Measurements from ENCODE around the gene SLC6A19. TPM values are rescaled to one million over a fixed set of nuclear protein-coding genes. Genes with fewer than 3 reads are reported as not detected.

The SLC6A19 gene
- total RNA-seq, 1 experiment from 2014 or later = 0.04 TPM

GRCh38 chr5:1270426-1270825 is 69.0 kb downstream of the SLC6A19 start:
- DNase-seq (ENCODE audit: low spot score) (no peak), ATAC-seq (no peak)
- ChIA-PET POLR2A (no interaction called here), CTCF (no interaction called here)
- H3K27me3 Mint-ChIP-seq (ENCODE audit: low read depth) = no peaks in the 10 kb centered on the region
- TF ChIP-seq E2F1 (CRISPR knock-in tag; IDR thresholded peaks at IDR 0.05) (no peak), HMGXB4 (CRISPR knock-in tag; IDR thresholded peaks at IDR 0.05) (no peak)
- H3K27ac Mint-ChIP-seq = peak overlapping the region; percentile 29
- H3K4me1 Mint-ChIP-seq = no peaks in the 10 kb centered on the region
- no peaks in the 10 kb centered on the region for H3K9me3 Mint-ChIP-seq
- peaks cover 59% of the 10 kb centered on the region for H3K36me3 Mint-ChIP-seq
- no peak overlapping the region for H3K4me3 Mint-ChIP-seq

GRCh38 chr5:1270933-1271914 is 69.8 kb downstream of the SLC6A19 start:
- ATAC-seq (no peak), DNase-seq (ENCODE audit: low spot score) (no peak)
- TF ChIP-seq ETV6 (CRISPR knock-in tag; IDR thresholded peaks at IDR 0.05) = no peak
- no peak for TF ChIP-seq ZNF671 (CRISPR knock-in tag; IDR thresholded peaks at IDR 0.05)
- TF ChIP-seq ZNF281 (CRISPR knock-in tag; IDR thresholded peaks at IDR 0.05) = no peak
- TF ChIP-seq ERG (CRISPR knock-in tag; IDR thresholded peaks at IDR 0.05) = no peak
- TF ChIP-seq NFATC4 (CRISPR knock-in tag; IDR thresholded peaks at IDR 0.05) = no peak
- TF ChIP-seq KAT7 (CRISPR knock-in tag; IDR thresholded peaks at IDR 0.05; ENCODE audit: borderline replicate concordance) = no peak
- TF ChIP-seq ZBTB21 (CRISPR knock-in tag; IDR thresholded peaks at IDR 0.05; ENCODE audit: borderline replicate concordance) = no peak
- no peak for TF ChIP-seq ZNF423 (CRISPR knock-in tag; IDR thresholded peaks at IDR 0.05)
- TF ChIP-seq E2F5 (CRISPR knock-in tag; IDR thresholded peaks at IDR 0.05) = no peak
- no peak for TF ChIP-seq CREB1 (CRISPR knock-in tag; IDR thresholded peaks at IDR 0.05)
- TF ChIP-seq FOXK1 (CRISPR knock-in tag; IDR thresholded peaks at IDR 0.05) = no peak
- TF ChIP-seq IRF1 (CRISPR knock-in tag; IDR thresholded peaks at IDR 0.05) = no peak
- TF ChIP-seq TCF7 (CRISPR knock-in tag; IDR thresholded peaks at IDR 0.05; ENCODE audit: low read depth) = no peak
- no peak for TF ChIP-seq FOXJ3 (CRISPR knock-in tag; IDR thresholded peaks at IDR 0.05; ENCODE audit: borderline replicate concordance)
- TF ChIP-seq JUN (CRISPR knock-in tag; IDR thresholded peaks at IDR 0.05) = no peak
- TF ChIP-seq IRF2 (CRISPR knock-in tag; IDR thresholded peaks at IDR 0.05; ENCODE audit: borderline replicate concordance, low read depth) = no peak
- POLR2A ChIA-PET = no interaction called here
- H3K27me3 Mint-ChIP-seq (ENCODE audit: low read depth) = no peaks in the 10 kb centered on the region
- peaks cover 54% of the 10 kb centered on the region for H3K36me3 Mint-ChIP-seq
- no peaks in the 10 kb centered on the region for H3K4me1 Mint-ChIP-seq
- H3K4me3 Mint-ChIP-seq = no peak overlapping the region
- CTCF ChIA-PET = no interaction called here
- no peak overlapping the region for H3K27ac Mint-ChIP-seq
- no peaks in the 10 kb centered on the region for H3K9me3 Mint-ChIP-seq
